Fibroblast of lung (primary cell): ENCODE measurements around the gene SEMA6A. TPM values are rescaled to one million over a fixed set of nuclear protein-coding genes. Genes with fewer than 3 reads are reported as not detected.

Experiments used
- DNase-seq, 2 donors: peaks; one replicate each; pipeline versions ENCODE4 v3.0.0 to v3.0.0-alpha.2; 2010; ENCODE audit warnings: low read depth in 2 of 2
- H2AFZ ChIP-seq: 2 replicates; pipeline ENCODE4 v1.5.1; 2012; ENCODE audit warnings: low read length, control low read depth, inconsistent platforms
- H3K27ac ChIP-seq: 2 replicates; pipeline ENCODE4 v1.5.1; 2011; ENCODE audit warnings: low read length, control low read depth; ENCODE audit not compliant: insufficient read depth
- H3K27me3 ChIP-seq: 2 replicates; pipeline ENCODE4 v1.5.1; 2011; ENCODE audit warnings: mild to moderate bottlenecking, low read length; ENCODE audit not compliant: control insufficient read depth, insufficient read depth
- H3K36me3 ChIP-seq: 2 replicates; pipeline ENCODE4 v1.5.1; 2011; ENCODE audit warnings: low read length; ENCODE audit not compliant: control insufficient read depth, insufficient read depth
- H3K4me1 ChIP-seq: 2 replicates; pipeline ENCODE4 v1.5.1; 2011; ENCODE audit warnings: low read length; ENCODE audit not compliant: control insufficient read depth, insufficient read depth; ENCODE audit errors: extremely low read depth
- H3K4me2 ChIP-seq: 2 replicates; pipeline ENCODE4 v1.5.1; 2011; ENCODE audit warnings: low read length, control low read depth; ENCODE audit not compliant: insufficient read depth; ENCODE audit errors: extremely low read depth
- H3K4me3 ChIP-seq, 4 experiments: fragments of 200-600 bp in 1 of 4; sonication (generic) in 1 of 4; replicated peaks in 1 of 4; 2 replicates each; pipeline ENCODE4 v1.5.1; 2011 to 2016; ENCODE audit warnings: low read length in 4 of 4, low read depth in 3 of 4, mild to moderate bottlenecking in 3 of 4, control low read depth in 2 of 4, inconsistent platforms in 1 of 4, mixed read lengths in 1 of 4; ENCODE audit not compliant: insufficient read depth in 1 of 4; ENCODE audit errors: control extremely low read depth in 1 of 4
- H3K79me2 ChIP-seq: 2 replicates; pipeline ENCODE4 v1.5.1; 2012; ENCODE audit warnings: mild to moderate bottlenecking, low read length, inconsistent platforms; ENCODE audit not compliant: control insufficient read depth, insufficient read depth
- H3K9ac ChIP-seq: 2 replicates; pipeline ENCODE4 v1.5.1; 2011; ENCODE audit warnings: mild to moderate bottlenecking, low read length, control low read depth; ENCODE audit not compliant: insufficient read depth
- H3K9me3 ChIP-seq: 2 replicates; pipeline ENCODE4 v1.5.1; 2012; ENCODE audit warnings: low read depth, low read length; ENCODE audit not compliant: control insufficient read depth, insufficient read depth
- H4K20me1 ChIP-seq: 2 replicates; pipeline ENCODE4 v1.5.1; 2011; ENCODE audit warnings: low read length; ENCODE audit not compliant: control insufficient read depth, insufficient read depth; ENCODE audit errors: extremely low read depth
- EZH2 ChIP-seq: IDR thresholded peaks from 2 replicates; pipeline ENCODE4 v1.5.1; 2012; ENCODE audit warnings: low read length, control low read depth, mild to moderate bottlenecking; ENCODE audit errors: missing control alignments
- polyA plus RNA-seq, 2 donors: library from polyadenylated mRNA; depleted of rRNA in 1 of 2; stranded (reverse) in 1 of 2; unstranded in 1 of 2; fragments of >200 nt; gene quantifications; 2 replicates each; pipeline ENCODE4 v1.2.1, GENCODE V29; 2011 to 2012; ENCODE audit warnings: missing spikeins in 1 of 2
- total RNA-seq: library from RNA; depleted of rRNA; stranded (reverse); fragments of >200 nt; gene quantifications from 2 replicates; pipeline ENCODE4 v1.2.1, GENCODE V29; 2014
- TF ChIP-seq, protein P1 (sequence below), 2 donors: IDR thresholded peaks in 1 of 2; conservative IDR thresholded peaks in 1 of 2; 1 replicate in 1 of 2; 2 replicates in 1 of 2; pipeline ENCODE4 v1.5.1; 2011 to 2012; ENCODE audit warnings: low read length in 2 of 2, control low read depth in 1 of 2, inconsistent platforms in 1 of 2, low read depth in 1 of 2, mild to moderate bottlenecking in 1 of 2

Gene SEMA6A
- total and polyA plus RNA-seq, 2 donors (not counting 1 experiment from before 2014, with no cell fraction given) = 0.17 to 0.22 TPM

DNA sequence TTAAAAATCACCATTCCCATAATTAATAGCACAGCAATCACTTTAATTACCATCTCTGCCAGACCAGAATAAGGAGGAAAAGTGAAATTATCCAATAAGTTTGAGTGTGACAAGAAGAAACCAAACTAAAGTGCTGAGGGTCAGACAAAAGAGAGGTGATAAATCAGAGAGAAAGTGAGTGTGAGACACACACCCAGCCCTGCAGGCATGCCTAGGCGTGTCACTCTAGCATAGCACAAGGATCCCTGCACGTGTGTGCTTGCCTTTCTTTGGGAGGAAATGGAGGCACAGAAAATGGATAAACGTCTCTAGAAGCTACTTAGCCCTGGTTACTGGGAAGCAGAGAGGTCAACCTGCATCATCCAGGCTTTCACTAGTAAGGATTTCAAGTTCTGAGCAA is 56.2 kb downstream of the SEMA6A start:
- Histone ChIP-seq H3K79me2 (no peaks in the 10 kb centered on the region), H3K4me1 (no peaks in the 10 kb centered on the region), H4K20me1 (no peaks in the 10 kb centered on the region), H3K9me3 (no peaks in the 10 kb centered on the region), H3K4me3 (no peak overlapping the region), H3K4me2 (no peak overlapping the region), H3K27ac (no peak overlapping the region), H2AFZ (no peak overlapping the region), H3K36me3 (no peaks in the 10 kb centered on the region), H3K9ac (no peak overlapping the region), H3K27me3 (no peaks in the 10 kb centered on the region)
- no peak for TF ChIP-seq EZH2
- TF ChIP-seq, protein P1, sequence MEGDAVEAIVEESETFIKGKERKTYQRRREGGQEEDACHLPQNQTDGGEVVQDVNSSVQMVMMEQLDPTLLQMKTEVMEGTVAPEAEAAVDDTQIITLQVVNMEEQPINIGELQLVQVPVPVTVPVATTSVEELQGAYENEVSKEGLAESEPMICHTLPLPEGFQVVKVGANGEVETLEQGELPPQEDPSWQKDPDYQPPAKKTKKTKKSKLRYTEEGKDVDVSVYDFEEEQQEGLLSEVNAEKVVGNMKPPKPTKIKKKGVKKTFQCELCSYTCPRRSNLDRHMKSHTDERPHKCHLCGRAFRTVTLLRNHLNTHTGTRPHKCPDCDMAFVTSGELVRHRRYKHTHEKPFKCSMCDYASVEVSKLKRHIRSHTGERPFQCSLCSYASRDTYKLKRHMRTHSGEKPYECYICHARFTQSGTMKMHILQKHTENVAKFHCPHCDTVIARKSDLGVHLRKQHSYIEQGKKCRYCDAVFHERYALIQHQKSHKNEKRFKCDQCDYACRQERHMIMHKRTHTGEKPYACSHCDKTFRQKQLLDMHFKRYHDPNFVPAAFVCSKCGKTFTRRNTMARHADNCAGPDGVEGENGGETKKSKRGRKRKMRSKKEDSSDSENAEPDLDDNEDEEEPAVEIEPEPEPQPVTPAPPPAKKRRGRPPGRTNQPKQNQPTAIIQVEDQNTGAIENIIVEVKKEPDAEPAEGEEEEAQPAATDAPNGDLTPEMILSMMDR (conservative IDR thresholded peaks at IDR 0.05 in 1 of 2, IDR thresholded peaks at IDR 0.05 in 1 of 2; ENCODE audit: low read depth in 1 of 2, low read length in 2 of 2) = no peak
- no peak for DNase-seq

DNA sequence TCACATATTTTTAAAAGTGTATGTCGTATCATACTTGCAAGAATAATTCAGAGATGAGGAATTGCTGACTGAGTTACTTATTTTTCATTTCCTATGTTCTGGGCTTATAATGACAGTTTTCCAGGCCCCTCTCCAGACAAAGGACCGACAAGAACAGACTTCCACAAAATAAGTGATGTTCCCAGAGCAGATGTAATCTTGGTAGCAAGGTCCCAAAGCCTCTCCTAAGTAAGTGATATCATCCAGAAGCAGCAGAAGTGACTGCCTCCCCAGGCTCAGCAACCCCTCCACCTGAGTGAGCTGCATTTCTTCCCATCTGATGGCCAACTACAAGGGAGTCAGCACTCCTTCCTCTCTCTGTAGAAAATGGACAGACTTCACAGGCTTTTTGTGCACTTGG is 57.1 kb downstream of the SEMA6A start:
- Histone ChIP-seq H3K27ac (no peak overlapping the region), H3K9ac (no peak overlapping the region), H3K4me1 (no peaks in the 10 kb centered on the region), H3K4me2 (no peak overlapping the region), H2AFZ (no peak overlapping the region), H3K27me3 (no peaks in the 10 kb centered on the region), H3K9me3 (no peaks in the 10 kb centered on the region), H4K20me1 (no peaks in the 10 kb centered on the region), H3K4me3 (no peak overlapping the region), H3K36me3 (no peaks in the 10 kb centered on the region), H3K79me2 (no peaks in the 10 kb centered on the region)
- DNase-seq = no peak
- TF ChIP-seq, protein P1 (conservative IDR thresholded peaks at IDR 0.05 in 1 of 2, IDR thresholded peaks at IDR 0.05 in 1 of 2; ENCODE audit: low read depth in 1 of 2, low read length in 2 of 2) = no peak
- TF ChIP-seq EZH2 = no peak

DNA sequence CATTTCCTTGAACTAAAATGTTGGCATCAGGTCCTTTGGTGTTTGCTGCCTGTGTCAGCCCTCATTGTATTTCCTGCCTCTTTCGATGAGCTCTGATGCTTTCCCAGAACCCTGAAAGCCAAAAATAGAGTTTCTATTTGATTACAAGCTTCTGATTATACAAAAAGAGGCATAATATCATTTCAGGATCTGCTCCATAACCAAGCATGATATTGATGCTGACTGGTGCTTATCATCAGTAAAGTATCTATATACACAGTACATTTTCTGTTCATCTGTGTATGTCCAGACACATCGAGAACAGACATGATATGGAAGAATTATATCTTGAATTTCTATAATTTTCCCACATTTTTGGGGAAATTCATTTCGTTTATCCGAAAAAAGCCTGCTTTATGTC is 58.6 kb downstream of the SEMA6A start:
- Histone ChIP-seq H3K9ac (no peak overlapping the region), H3K36me3 (no peaks in the 10 kb centered on the region), H3K27me3 (no peaks in the 10 kb centered on the region), H2AFZ (no peak overlapping the region), H3K27ac (no peak overlapping the region), H3K79me2 (no peaks in the 10 kb centered on the region), H3K4me3 (no peak overlapping the region), H3K4me2 (no peak overlapping the region), H3K9me3 (no peaks in the 10 kb centered on the region), H3K4me1 (no peaks in the 10 kb centered on the region), H4K20me1 (no peaks in the 10 kb centered on the region)
- DNase-seq = no peak
- TF ChIP-seq EZH2 = no peak
- TF ChIP-seq, protein P1 (conservative IDR thresholded peaks at IDR 0.05 in 1 of 2, IDR thresholded peaks at IDR 0.05 in 1 of 2; ENCODE audit: low read depth in 1 of 2, low read length in 2 of 2) = no peak
